Measurements from ENCODE around the gene SPRR2B. TPM values are rescaled to one million over a fixed set of nuclear protein-coding genes. Genes with fewer than 3 reads are reported as not detected.

SPRR2B gene
- total RNA-seq: not detected

DNA sequence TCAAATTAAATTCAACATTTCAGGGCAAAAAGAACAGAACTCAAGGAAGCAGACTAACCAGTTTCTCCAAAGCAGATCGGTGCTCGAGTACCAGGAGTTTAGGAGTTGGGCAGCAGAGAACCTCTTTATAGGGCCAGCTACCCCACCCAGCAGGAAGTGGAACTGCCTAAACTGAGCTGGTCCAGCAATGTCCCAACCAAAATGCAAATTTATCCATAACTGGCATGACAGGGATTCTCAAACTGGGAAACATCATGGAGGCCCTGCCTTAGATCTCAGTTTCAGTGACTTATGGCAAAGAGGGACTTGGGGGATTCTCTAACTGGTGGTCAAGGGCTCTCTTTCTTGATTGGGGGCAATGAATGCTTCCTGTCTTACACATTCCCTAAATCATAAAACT lies at the start of gene SPRR2B:
Gene SPRR2B, minus strand, starts transcription at position 101 of the 400 bp plus-strand sequence. CDS start 772 bp downstream, outside the sequence.

DNA sequence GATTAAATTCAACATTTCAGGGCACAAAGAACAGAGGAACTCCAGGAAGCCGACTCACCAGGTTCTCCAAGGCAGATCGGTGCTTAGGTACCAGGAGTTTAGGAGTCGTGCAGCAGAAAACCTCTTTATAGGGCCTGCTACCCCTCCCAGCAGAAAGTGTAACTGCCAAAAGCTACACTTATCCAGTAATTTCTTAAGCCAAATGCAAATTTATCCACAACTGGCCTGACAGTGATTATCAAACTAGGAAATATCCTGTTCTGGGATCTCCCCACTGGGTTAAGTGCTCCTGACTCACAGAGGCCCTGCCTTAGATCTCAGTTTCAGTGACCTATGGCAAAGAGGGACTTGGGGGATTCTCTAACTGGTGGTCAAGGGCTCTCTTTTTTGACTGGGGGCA lies 42.0 kb upstream of the SPRR2B start, which contains the start of gene SPRR2F:
Gene SPRR2F, minus strand, starts transcription at position 101 of the 400 bp plus-strand sequence. CDS start 783 bp downstream, outside the sequence.

DNA sequence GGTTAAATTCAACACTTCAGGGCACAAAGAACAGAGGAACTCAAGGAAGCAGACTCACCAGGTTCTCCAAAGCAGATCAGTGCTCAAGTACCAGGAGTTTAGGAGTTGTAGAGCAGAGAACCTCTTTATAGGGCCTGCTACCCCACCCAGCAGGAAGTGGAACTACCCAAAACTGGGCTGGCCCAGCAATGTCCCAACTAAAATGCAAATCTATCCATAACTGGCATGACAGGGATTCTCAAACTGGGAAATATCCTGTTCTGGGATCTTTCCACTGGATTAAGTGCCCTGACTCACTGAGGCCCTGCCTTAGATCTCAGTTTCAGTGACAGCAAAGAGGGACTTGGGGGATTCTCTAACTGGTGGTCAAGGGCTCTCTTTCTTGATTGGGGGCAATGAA lies 23.0 kb upstream of the SPRR2B start, which contains the start of gene SPRR2E:
Gene SPRR2E, minus strand, starts transcription at position 101 of the 400 bp plus-strand sequence. CDS start 775 bp downstream, outside the sequence.

DNA sequence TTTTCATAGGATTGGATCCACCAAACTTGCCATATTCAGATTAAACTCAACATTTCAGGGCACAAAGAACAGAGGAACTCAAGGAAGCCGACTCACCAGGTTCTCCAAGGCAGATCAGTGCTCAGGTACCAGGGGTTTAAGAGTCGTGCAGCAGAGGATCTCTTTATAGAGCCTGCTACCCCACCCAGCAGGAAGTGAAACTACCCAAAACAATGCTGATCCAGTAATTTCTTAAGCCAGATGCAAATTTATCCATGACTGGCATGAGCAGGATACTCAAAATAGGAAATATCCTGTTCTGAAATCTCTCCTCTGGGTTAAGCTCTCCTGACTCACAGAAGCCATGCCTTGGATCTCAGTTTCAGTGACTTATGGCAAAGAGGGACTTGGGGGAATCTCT lies 14.0 kb downstream of the SPRR2B start, which contains the start of gene SPRR2A:
Gene SPRR2A, minus strand, starts transcription at position 138 of the 400 bp plus-strand sequence. CDS start 777 bp downstream, outside the sequence.

DNA sequence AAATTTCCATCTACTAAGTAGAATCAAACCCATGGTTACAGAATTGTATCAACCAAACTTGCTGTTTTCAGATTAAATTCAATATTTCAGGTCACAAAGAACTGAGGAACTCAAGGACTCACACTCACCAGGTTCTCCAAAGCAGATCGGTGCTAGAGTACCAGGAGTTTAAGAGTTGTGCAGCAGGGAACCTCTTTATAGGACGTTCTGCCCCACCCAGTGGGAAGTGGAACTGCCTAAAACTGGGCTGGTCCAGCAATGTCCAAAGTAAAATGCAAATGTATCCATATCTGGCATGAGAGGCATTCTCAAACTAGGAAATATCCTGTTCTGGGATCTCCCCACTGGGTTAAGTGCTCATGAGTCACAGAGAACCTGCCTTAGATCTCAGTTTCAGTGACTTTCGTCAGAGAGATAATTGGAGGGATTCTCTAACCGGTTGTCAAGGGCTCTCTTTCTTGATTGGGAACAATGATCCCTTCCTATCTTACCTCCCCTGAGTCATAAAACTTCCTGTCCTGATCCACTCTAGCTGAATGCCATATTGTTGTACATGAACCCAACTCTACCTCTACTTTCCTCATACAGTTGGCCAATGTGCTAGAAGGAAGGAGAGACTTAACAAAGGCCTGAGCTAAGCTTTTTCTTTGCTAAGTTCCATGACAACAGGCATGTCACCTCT lies 30.3 kb downstream of the SPRR2B start, which contains the start of gene SPRR2D:
Gene SPRR2D, minus strand, starts transcription at position 171 of the 682 bp plus-strand sequence. CDS start 774 bp downstream, outside the sequence.

DNA sequence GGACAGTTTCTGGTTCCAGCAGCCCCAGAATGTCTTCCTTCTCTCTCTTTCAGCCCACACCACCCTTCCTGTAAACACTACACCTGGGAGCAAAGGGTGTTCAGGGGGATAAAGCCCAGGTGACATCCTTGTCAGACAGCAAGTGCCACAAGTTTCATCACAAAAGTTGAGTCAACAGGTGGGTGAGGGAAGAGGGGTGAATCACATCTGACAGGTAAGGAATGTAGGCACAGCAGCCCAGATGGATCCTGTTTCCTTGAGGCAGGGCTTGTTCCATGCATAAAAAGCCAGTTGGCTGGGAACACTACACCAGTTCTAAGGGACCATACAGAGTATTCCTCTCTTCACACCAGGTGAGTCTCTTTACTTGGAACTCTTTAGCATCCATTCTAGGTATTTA lies 40.5 kb downstream of the SPRR2B start, which contains the start of gene SPRR1B:
Gene SPRR1B, plus strand, starts transcription at position 309 of the 400 bp plus-strand sequence. CDS start 1,143 bp downstream, outside the sequence.

Small RNA genes lying within 50 kb of the gene (small RNA-seq; reads per million reads assigned to genes)
- gene AL356867.1 (ENCODE audit: low replicate concordance): not detected

Other genes with a start within 250 kb of the SPRR2B start
- not detected for gene LCE1A, start 244.1 kb downstream of the SPRR2B start, total RNA-seq
- not detected for gene LCE6A, start 228.8 kb downstream of the SPRR2B start, total RNA-seq
- gene LCE7A, start 211.6 kb downstream of the SPRR2B start, total RNA-seq: not detected
- gene SMCP, start 193.3 kb downstream of the SPRR2B start, total RNA-seq: not detected
- gene IVL, start 163.1 kb downstream of the SPRR2B start, total RNA-seq: not detected
- gene SPRR5, start 124.4 kb downstream of the SPRR2B start, total RNA-seq: not detected
- gene SPRR4, start 101.0 kb downstream of the SPRR2B start, total RNA-seq: not detected
- gene SPRR1A, start 87.5 kb downstream of the SPRR2B start, total RNA-seq: not detected
- gene SPRR3, start 69.9 kb downstream of the SPRR2B start, total RNA-seq: not detected
- gene SPRR1B, start 40.4 kb downstream of the SPRR2B start, total RNA-seq: not detected
- gene SPRR2D, start 30.5 kb downstream of the SPRR2B start, total RNA-seq: not detected
- gene SPRR2A, start 14.1 kb downstream of the SPRR2B start, total RNA-seq: not detected
- not detected for gene SPRR2E, start 22.9 kb upstream of the SPRR2B start, total RNA-seq
- not detected for gene SPRR2F, start 41.9 kb upstream of the SPRR2B start, total RNA-seq
- gene SPRR2G, start 79.3 kb upstream of the SPRR2B start, total RNA-seq: not detected
- not detected for gene LELP1, start 131.8 kb upstream of the SPRR2B start, total RNA-seq
- gene PRR9, start 146.0 kb upstream of the SPRR2B start, total RNA-seq: not detected
- gene LORICRIN, start 188.1 kb upstream of the SPRR2B start, total RNA-seq: not detected
- gene PGLYRP3, start 241.3 kb upstream of the SPRR2B start, total RNA-seq: not detected